Memory B cell (primary cell): ENCODE results near the gene AJAP1.

Source experiments
- ATAC-seq: fragments of 150-1000 bp; cut with Tn5 transposase; 2 replicates; pipeline ENCODE4 v1.10.0; 2021; ENCODE audit warnings: low read depth, mild to moderate bottlenecking, moderate library complexity
- DNase-seq, 2 donors: peaks; one replicate each; pipeline ENCODE4 v3.0.0; 2022; ENCODE audit warnings: low spot score in 2 of 2
- H3K27ac Mint-ChIP-seq: one replicate; pipeline ENCODE4 v1.8.0; 2022; ENCODE audit warnings: mild to moderate bottlenecking, moderate library complexity, mixed read lengths
- H3K27me3 Mint-ChIP-seq: one replicate; pipeline ENCODE4 v1.8.0; 2022; ENCODE audit warnings: mixed read lengths
- H3K36me3 Mint-ChIP-seq: one replicate; pipeline ENCODE4 v1.8.0; 2022; ENCODE audit warnings: mild to moderate bottlenecking, mixed read lengths
- H3K4me1 Mint-ChIP-seq: one replicate; pipeline ENCODE4 v1.8.0; 2022; ENCODE audit warnings: mixed read lengths
- H3K4me3 Mint-ChIP-seq: one replicate; pipeline ENCODE4 v1.8.0; 2022; ENCODE audit warnings: mild to moderate bottlenecking, moderate library complexity, mixed read lengths
- H3K9me3 Mint-ChIP-seq: one replicate; pipeline ENCODE4 v1.8.0; 2022; ENCODE audit warnings: mixed read lengths

Gene AJAP1

DNA sequence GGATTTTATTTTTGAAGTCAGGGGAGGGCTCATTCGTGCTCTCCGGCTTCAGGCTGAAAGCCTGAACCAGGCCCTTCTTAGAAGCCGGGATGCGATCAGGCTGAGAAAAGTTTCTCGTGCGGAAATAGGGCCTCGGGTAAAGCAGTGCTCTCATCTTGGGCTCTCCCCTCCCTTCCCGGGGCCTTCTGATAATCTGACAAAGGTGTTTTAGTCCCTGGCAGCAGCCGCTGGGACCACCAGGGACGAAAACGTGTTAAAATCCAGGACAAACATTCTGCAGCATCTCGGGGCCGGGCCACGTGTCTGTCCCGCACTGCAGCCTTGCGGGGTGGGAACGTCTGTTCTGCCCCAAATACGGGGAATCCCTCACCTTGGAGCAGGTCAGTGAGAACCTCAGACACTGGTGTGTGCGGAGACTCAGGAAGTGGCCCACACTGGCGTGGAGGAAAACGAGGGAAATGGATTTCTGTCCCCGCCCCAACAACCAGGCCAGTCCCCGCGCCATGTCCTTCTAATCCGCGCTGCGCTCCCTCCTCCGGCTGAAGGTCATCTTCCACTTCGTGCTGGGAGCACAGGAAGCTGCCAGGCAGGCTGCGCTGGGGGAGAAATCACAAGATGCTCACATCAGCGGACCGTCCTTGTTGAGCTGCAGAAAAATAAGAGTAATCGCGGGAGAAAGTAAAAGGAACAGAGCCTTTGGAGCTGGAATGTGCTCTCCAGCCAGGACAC, 16.6 kb upstream of the AJAP1 start:
- Mint-ChIP-seq H3K9me3 (no peaks in the 10 kb centered on the region), H3K27ac (no peak overlapping the region), H3K27me3 (peaks cover 5% of the 10 kb centered on the region), H3K4me1 (peaks cover 3% of the 10 kb centered on the region), H3K36me3 (no peaks in the 10 kb centered on the region), H3K4me3 (no peak overlapping the region)
- DNase-seq (no peak), ATAC-seq (no peak)

DNA sequence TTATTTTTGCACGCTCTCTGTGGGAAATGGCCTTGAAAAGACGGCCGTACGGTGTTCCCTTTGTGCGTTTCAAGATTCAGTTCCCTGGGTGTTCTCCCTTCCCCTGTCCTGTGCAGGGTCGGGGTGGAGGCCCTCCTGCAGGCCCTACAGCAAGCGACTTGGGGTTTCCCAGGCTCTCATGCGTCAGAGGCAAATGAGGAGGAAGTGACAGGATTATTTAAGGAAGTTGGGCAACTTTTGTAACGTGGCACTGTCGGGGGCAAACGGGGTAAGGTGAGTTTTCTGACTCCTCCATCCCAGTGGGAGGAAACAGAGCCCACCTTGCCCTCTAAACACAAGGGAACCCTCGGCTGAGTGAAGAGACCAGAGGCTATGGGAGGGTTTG, 16.1 kb upstream of the AJAP1 start:
- Mint-ChIP-seq H3K27me3 (peaks cover 6% of the 10 kb centered on the region), H3K4me3 (no peak overlapping the region), H3K9me3 (no peaks in the 10 kb centered on the region), H3K36me3 (no peaks in the 10 kb centered on the region), H3K4me1 (peaks cover 3% of the 10 kb centered on the region), H3K27ac (no peak overlapping the region)
- no peak for DNase-seq
- ATAC-seq: peak; percentile 53

GRCh38 chr1:4640931-4641330, 13.5 kb upstream of the AJAP1 start:
- Mint-ChIP-seq H3K27ac (no peak overlapping the region), H3K27me3 (peaks cover 9% of the 10 kb centered on the region), H3K36me3 (no peaks in the 10 kb centered on the region), H3K4me3 (no peak overlapping the region), H3K9me3 (no peaks in the 10 kb centered on the region), H3K4me1 (peaks cover 3% of the 10 kb centered on the region)
- DNase-seq: no peak
- ATAC-seq: no peak

- H3K36me3 Mint-ChIP-seq: no peaks in the 10 kb centered on the region
- no peak for DNase-seq
- no peak overlapping the region for H3K4me3 Mint-ChIP-seq
- H3K27me3 Mint-ChIP-seq: peaks cover 10% of the 10 kb centered on the region
- no peak for ATAC-seq
- H3K9me3 Mint-ChIP-seq: no peaks in the 10 kb centered on the region
- H3K4me1 Mint-ChIP-seq: no peaks in the 10 kb centered on the region
- H3K27ac Mint-ChIP-seq: no peak overlapping the region
These were observed 7.0 kb upstream of the AJAP1 start for GRCh38 chr1:4647391-4647790.

- Mint-ChIP-seq H3K4me1 (no peaks in the 10 kb centered on the region), H3K9me3 (no peaks in the 10 kb centered on the region), H3K4me3 (no peak overlapping the region), H3K27ac (no peak overlapping the region), H3K36me3 (no peaks in the 10 kb centered on the region), H3K27me3 (peaks cover 8% of the 10 kb centered on the region)
- DNase-seq (no peak), ATAC-seq (no peak)
These were observed 5.8 kb upstream of the AJAP1 start for GRCh38 chr1:4648657-4649056.

- Mint-ChIP-seq H3K36me3 (no peaks in the 10 kb centered on the region), H3K4me3 (no peak overlapping the region), H3K27ac (no peak overlapping the region), H3K27me3 (peaks cover 6% of the 10 kb centered on the region), H3K9me3 (no peaks in the 10 kb centered on the region), H3K4me1 (no peaks in the 10 kb centered on the region)
- DNase-seq (no peak), ATAC-seq (no peak)
These were observed 3.9 kb upstream of the AJAP1 start for GRCh38 chr1:4650481-4650880.

- peaks cover 6% of the 10 kb centered on the region for H3K27me3 Mint-ChIP-seq
- no peaks in the 10 kb centered on the region for H3K9me3 Mint-ChIP-seq
- H3K4me1 Mint-ChIP-seq: no peaks in the 10 kb centered on the region
- no peak overlapping the region for H3K4me3 Mint-ChIP-seq
- no peak overlapping the region for H3K27ac Mint-ChIP-seq
- no peak for ATAC-seq
- no peak for DNase-seq
- H3K36me3 Mint-ChIP-seq: no peaks in the 10 kb centered on the region
These were observed 3.4 kb upstream of the AJAP1 start for GRCh38 chr1:4650981-4651380.

- peaks cover 11% of the 10 kb centered on the region for H3K27me3 Mint-ChIP-seq
- DNase-seq (peak; percentile 47 to 72), ATAC-seq (peak; percentile 68)
- no peaks in the 10 kb centered on the region for H3K36me3 Mint-ChIP-seq
- H3K9me3 Mint-ChIP-seq: no peaks in the 10 kb centered on the region
- no peak overlapping the region for H3K27ac Mint-ChIP-seq
- H3K4me1 Mint-ChIP-seq: no peaks in the 10 kb centered on the region
- no peak overlapping the region for H3K4me3 Mint-ChIP-seq
These were observed 1.6 kb upstream of the AJAP1 start for GRCh38 chr1:4652631-4653327.

DNA sequence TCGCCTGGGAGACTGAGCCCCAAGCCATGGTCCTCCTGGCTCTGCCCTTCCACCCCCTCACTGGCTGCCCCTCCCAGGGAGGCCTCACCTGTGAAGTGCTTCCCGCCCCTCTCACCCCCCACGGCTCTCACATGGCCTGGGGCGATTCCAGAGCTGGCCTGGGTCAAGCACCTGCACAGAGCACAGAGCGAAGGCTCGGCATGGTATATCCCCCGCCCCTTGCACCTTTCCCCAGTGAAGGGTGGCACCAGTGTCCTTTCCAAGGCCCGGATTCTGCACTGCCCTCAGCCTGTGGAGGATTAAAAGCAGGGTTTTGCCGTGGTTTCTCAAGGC, 1.1 kb upstream of the AJAP1 start:
- no peaks in the 10 kb centered on the region for H3K36me3 Mint-ChIP-seq
- ATAC-seq: no peak
- H3K9me3 Mint-ChIP-seq: no peaks in the 10 kb centered on the region
- H3K4me1 Mint-ChIP-seq: no peaks in the 10 kb centered on the region
- no peak overlapping the region for H3K27ac Mint-ChIP-seq
- no peak overlapping the region for H3K4me3 Mint-ChIP-seq
- DNase-seq: no peak
- peaks cover 11% of the 10 kb centered on the region for H3K27me3 Mint-ChIP-seq

GRCh38 chr1:4654764-4655673, 610 bp downstream of the AJAP1 start:
- ATAC-seq (no peak), DNase-seq (no peak)
- no peaks in the 10 kb centered on the region for H3K4me1 Mint-ChIP-seq
- no peak overlapping the region for H3K27ac Mint-ChIP-seq
- H3K9me3 Mint-ChIP-seq: no peaks in the 10 kb centered on the region
- H3K27me3 Mint-ChIP-seq: peaks cover 11% of the 10 kb centered on the region
- H3K4me3 Mint-ChIP-seq: no peak overlapping the region
- no peaks in the 10 kb centered on the region for H3K36me3 Mint-ChIP-seq

GRCh38 chr1:4655674-4656532, 1.5 kb downstream of the AJAP1 start:
- peaks cover 9% of the 10 kb centered on the region for H3K27me3 Mint-ChIP-seq
- H3K9me3 Mint-ChIP-seq: no peaks in the 10 kb centered on the region
- no peak for ATAC-seq
- no peaks in the 10 kb centered on the region for H3K4me1 Mint-ChIP-seq
- H3K36me3 Mint-ChIP-seq: no peaks in the 10 kb centered on the region
- no peak overlapping the region for H3K4me3 Mint-ChIP-seq
- no peak for DNase-seq
- H3K27ac Mint-ChIP-seq: no peak overlapping the region

DNA sequence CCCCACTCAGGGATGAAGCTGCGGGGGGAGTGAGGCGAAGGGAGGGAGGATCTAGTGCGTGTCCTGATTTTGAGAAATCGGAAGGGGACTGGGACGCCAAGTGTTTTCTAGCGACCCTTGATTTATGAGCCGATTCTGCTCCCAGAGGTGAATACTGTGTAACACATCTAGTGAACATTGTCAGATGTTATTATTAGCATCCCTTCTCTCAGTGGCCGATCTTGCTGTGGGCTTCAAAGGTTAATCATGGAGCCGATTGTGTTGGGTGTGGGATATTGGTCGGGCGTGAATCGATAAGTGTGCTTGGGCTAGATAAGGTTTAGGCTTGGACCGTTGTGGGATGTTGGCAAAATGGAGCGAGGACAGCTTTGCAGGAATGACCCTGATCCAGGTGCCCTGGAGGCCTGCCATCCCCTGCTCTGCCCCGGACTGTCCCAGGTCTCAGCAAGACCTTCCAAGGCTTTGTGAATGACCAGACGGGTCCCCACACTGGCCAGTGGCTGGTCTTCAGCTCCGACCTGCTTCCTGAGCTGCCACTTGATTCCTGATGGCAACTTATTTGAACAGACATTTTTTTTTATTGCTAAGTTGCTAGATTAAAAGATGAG, 2.2 kb downstream of the AJAP1 start:
- Mint-ChIP-seq H3K4me3 (no peak overlapping the region), H3K27me3 (peaks cover 8% of the 10 kb centered on the region), H3K36me3 (no peaks in the 10 kb centered on the region), H3K9me3 (no peaks in the 10 kb centered on the region), H3K4me1 (no peaks in the 10 kb centered on the region), H3K27ac (no peak overlapping the region)
- no peak for ATAC-seq
- no peak for DNase-seq

DNA sequence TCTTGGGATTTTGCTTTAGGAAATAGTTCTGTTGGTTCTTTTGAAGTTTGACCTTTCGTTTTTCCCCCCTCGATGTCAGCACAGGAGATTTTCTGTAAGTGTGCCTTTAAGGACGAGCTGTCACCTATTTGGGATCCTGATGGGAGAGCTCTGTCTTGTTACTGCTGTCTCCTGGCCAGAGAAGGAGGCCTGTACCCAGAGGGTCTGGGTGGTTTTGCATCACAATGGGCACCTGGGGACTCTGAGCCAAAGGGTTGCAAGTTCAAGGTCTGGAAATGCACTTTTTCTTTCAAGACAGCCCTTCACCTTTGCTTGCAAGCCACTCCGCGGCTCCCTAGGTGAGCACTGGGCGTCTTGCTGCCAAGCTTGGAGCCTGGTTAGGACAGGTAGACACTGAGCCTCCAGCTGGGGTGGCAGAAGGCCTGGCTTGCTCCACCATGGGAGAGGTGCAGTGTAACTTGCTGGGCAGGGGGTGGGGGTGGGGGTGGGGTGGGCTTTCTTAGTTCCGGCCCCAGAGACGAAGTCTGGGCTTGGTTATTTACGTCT, 2.9 kb downstream of the AJAP1 start:
- Mint-ChIP-seq H3K9me3 (no peaks in the 10 kb centered on the region), H3K27me3 (peaks cover 10% of the 10 kb centered on the region)
- ATAC-seq: no peak

More for the DNA sequence above, 2.9 kb downstream of the AJAP1 start:
- Mint-ChIP-seq H3K27ac (no peak overlapping the region), H3K36me3 (no peaks in the 10 kb centered on the region), H3K4me1 (no peaks in the 10 kb centered on the region), H3K4me3 (no peak overlapping the region)
- no peak for DNase-seq
